Naive B cell (primary cell): Measurements from ENCODE around the gene MICAL3. TPM values are rescaled to one million over a fixed set of nuclear protein-coding genes. Genes with fewer than 3 reads are reported as not detected.

Experiments used
- ATAC-seq, 2 donors: fragments of 150-1000 bp; cut with Tn5 transposase; 2 replicates each; pipeline ENCODE4 v1.10.0; 2021; ENCODE audit warnings: low read depth in 2 of 2, mild to moderate bottlenecking in 2 of 2, moderate library complexity in 2 of 2
- DNase-seq: peaks from one replicate; pipeline ENCODE4 v3.0.0; 2022
- H3K27ac Mint-ChIP-seq, 6 donors: one replicate each; pipeline ENCODE4 v1.8.0; 2020 to 2022; ENCODE audit warnings: mild to moderate bottlenecking in 6 of 6, mixed read lengths in 6 of 6, moderate library complexity in 5 of 6, inconsistent platforms in 2 of 6
- H3K27me3 Mint-ChIP-seq, 3 donors: one replicate each; pipeline ENCODE4 v1.8.0; 2021 to 2022; ENCODE audit warnings: mixed read lengths in 3 of 3, mild to moderate bottlenecking in 1 of 3
- H3K36me3 Mint-ChIP-seq, 2 donors: one replicate each; pipeline ENCODE4 v1.8.0; 2020 to 2022; ENCODE audit warnings: mixed read lengths in 2 of 2, inconsistent platforms in 1 of 2, mild to moderate bottlenecking in 1 of 2
- H3K4me1 Mint-ChIP-seq, 3 donors: one replicate each; pipeline ENCODE4 v1.8.0; 2020 to 2022; ENCODE audit warnings: mixed read lengths in 3 of 3, inconsistent platforms in 1 of 3, mild to moderate bottlenecking in 1 of 3, moderate library complexity in 1 of 3
- H3K4me3 Mint-ChIP-seq, 8 donors: one replicate each; pipeline ENCODE4 v1.8.0; 2020 to 2022; ENCODE audit warnings: mild to moderate bottlenecking in 8 of 8, mixed read lengths in 8 of 8, moderate library complexity in 8 of 8, inconsistent platforms in 2 of 8
- H3K9me3 Mint-ChIP-seq, 7 donors: one replicate each; pipeline ENCODE4 v1.8.0; 2020 to 2022; ENCODE audit warnings: mixed read lengths in 7 of 7, mild to moderate bottlenecking in 5 of 7, inconsistent platforms in 2 of 7, moderate library complexity in 1 of 7
- polyA plus RNA-seq, 6 donors: library from polyadenylated mRNA; unstranded; fragments of 300-500 nt; fragmentation: Illumina TruSeq; gene quantifications; one replicate each; pipeline ENCODE4 v1.2.3, GENCODE V29; 2021; ENCODE audit warnings: low read depth in 6 of 6

MICAL3 gene
- polyA plus RNA-seq, 6 donors from 2014 or later, result 10.9 to 28.0 (median 15.6) TPM

GRCh38 chr22:17831501-17832251 lies 192.7 kb downstream of the MICAL3 start:
- no peak for DNase-seq
- H3K9me3 Mint-ChIP-seq, result no peaks in the 10 kb centered on the region

DNA sequence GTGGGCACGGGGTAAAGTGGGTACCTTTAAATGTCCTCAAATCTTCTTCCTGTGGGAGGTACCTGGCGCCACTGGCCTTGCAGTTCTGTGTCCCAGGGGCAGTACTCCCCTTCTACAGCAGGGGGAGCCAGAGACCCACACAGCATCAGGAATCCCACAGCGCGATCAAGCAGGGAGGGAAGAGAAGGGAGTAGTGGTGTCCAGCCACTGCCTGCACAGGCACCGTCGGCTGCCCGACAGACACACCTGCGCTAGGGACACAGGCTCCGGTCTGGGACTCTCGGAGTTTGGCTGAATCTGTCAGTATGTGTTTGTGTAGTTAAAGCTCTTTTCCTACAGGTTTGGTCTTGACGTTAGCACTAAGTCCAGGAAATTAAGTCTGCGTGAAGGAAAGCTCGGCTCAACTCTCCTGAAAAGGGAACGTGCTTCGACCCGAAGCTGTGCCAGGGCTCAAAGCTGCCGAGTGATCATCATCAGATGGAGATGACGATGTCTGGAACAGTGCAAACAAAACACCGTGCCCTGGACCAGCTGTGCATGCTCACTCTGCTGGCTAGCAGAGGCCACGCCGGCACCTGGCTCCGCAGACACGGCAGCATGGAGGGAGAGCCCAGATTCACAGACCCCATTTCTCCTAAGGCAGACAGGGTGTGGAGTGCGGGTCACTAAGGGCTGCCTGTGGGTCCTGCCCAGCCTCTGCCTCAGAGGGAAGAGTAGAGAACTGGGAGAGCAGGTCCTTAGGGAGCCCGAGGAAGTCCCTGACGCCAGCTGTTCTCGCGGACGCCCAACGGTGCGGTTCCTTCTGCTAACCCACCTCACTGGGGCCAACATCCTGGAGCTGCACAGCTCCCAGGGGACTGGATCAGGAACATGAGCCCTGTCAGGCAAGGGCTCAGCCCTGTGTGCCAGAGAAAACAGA lies 194.1 kb downstream of the MICAL3 start:
- no peaks in the 10 kb centered on the region for H3K27me3 Mint-ChIP-seq
- H3K27ac Mint-ChIP-seq, result peak overlapping the region in 5 of 6 donors; percentile 77 to 91 (median 83)
- DNase-seq (peak; percentile 72), ATAC-seq (peak; percentile 77 to 91)
- peak overlapping the region in 1 of 8 donors; percentile 16 for H3K4me3 Mint-ChIP-seq
- H3K4me1 Mint-ChIP-seq, result peaks cover 13 to 14% (median 13%) of the 10 kb centered on the region in 3 donors
- peaks cover 14 to 29% of the 10 kb centered on the region in 2 donors for H3K36me3 Mint-ChIP-seq
- H3K9me3 Mint-ChIP-seq, result no peaks in the 10 kb centered on the region

More at GRCh38 chr22:17831501-17832251, 192.7 kb downstream of the MICAL3 start:
- Mint-ChIP-seq H3K4me3 (no peak overlapping the region), H3K27ac (peak overlapping the region; percentile 15 to 95 (median 82)), H3K27me3 (no peaks in the 10 kb centered on the region), H3K4me1 (peaks cover 13 to 14% (median 13%) of the 10 kb centered on the region in 3 donors), H3K36me3 (peaks cover 4 to 18% of the 10 kb centered on the region in 2 donors)
- ATAC-seq, result no peak

DNA sequence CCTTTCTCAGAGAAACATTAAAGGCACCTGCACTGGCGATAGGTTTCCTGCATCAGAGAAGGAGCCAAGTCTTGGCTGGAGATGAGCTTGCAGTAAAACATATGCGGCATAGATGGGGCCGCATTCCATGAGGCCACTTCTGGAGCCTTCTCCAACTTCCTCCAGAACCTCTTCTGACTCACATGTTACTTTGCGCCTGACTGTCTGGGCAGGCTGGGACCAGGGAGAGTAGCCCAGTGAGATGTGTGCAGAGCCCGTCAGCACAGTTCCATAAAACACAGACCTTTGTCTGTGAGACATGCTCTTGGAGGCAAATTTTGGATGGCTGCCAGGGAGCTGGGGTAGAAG lies 194.7 kb downstream of the MICAL3 start:
- Mint-ChIP-seq H3K27me3 (no peaks in the 10 kb centered on the region), H3K27ac (peak overlapping the region in 5 of 6 donors; percentile 28 to 91 (median 80)), H3K4me3 (no peak overlapping the region), H3K9me3 (no peaks in the 10 kb centered on the region), H3K36me3 (peaks cover 14 to 29% of the 10 kb centered on the region in 2 donors), H3K4me1 (peaks cover 13 to 14% (median 13%) of the 10 kb centered on the region in 3 donors)
- DNase-seq (no peak), ATAC-seq (no peak)

- Mint-ChIP-seq H3K27me3 (no peaks in the 10 kb centered on the region), H3K9me3 (no peaks in the 10 kb centered on the region), H3K4me1 (peaks cover 13 to 14% (median 13%) of the 10 kb centered on the region in 3 donors), H3K36me3 (peaks cover 14 to 29% of the 10 kb centered on the region in 2 donors), H3K4me3 (no peak overlapping the region), H3K27ac (peak overlapping the region in 1 of 6 donors; percentile 18)
- no peak for DNase-seq
- ATAC-seq, result no peak
Measured at GRCh38 chr22:17828502-17829080, 195.8 kb downstream of the MICAL3 start.

- no peak for ATAC-seq
- H3K4me3 Mint-ChIP-seq, result no peak overlapping the region
- no peaks in the 10 kb centered on the region for H3K9me3 Mint-ChIP-seq
- peak overlapping the region in 2 of 6 donors; percentile 77 to 87 for H3K27ac Mint-ChIP-seq
- peaks cover 13 to 14% (median 13%) of the 10 kb centered on the region in 3 donors for H3K4me1 Mint-ChIP-seq
- peaks cover 14 to 29% of the 10 kb centered on the region in 2 donors for H3K36me3 Mint-ChIP-seq
- no peaks in the 10 kb centered on the region for H3K27me3 Mint-ChIP-seq
- DNase-seq, result no peak
Measured at GRCh38 chr22:17827466-17827865, 196.9 kb downstream of the MICAL3 start.

GRCh38 chr22:17825876-17826550 lies 198.3 kb downstream of the MICAL3 start:
- ATAC-seq (no peak), DNase-seq (no peak)
- peaks cover 6 to 12% (median 10%) of the 10 kb centered on the region in 3 donors for H3K4me1 Mint-ChIP-seq
- peak overlapping the region in 2 of 6 donors; percentile 16 to 53 for H3K27ac Mint-ChIP-seq
- peaks cover 14 to 19% of the 10 kb centered on the region in 2 donors for H3K36me3 Mint-ChIP-seq
- H3K4me3 Mint-ChIP-seq, result no peak overlapping the region
- H3K9me3 Mint-ChIP-seq, result no peaks in the 10 kb centered on the region
- H3K27me3 Mint-ChIP-seq, result no peaks in the 10 kb centered on the region

DNA sequence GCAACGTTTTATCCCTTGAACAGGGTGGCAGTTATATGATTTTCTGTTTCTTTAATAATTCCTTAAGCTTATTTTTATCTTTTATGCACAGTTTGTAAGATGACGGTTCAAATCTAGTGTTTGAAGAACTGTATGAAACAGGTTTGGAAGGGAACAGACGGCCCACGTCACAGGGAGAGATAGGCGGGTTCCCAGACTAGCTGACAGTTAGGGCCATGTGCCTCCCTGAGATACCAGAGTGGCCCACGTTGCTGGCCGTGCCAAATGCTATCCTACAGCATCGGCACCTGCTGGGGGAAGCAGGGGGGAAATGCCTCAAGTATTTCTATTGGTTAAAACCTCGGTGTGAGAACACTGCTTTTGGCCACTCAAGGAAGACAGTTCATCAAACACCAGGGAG lies 199.9 kb downstream of the MICAL3 start:
- H3K4me3 Mint-ChIP-seq, result peak overlapping the region in 1 of 8 donors; percentile 36
- ATAC-seq (no peak), DNase-seq (no peak)
- H3K27me3 Mint-ChIP-seq, result no peaks in the 10 kb centered on the region
- peak overlapping the region in 4 of 6 donors; percentile 30 to 51 (median 46) for H3K27ac Mint-ChIP-seq
- peaks cover 14 to 19% of the 10 kb centered on the region in 2 donors for H3K36me3 Mint-ChIP-seq
- peaks cover 0 to under 1% (median 0%) of the 10 kb centered on the region in 3 donors for H3K4me1 Mint-ChIP-seq
- no peaks in the 10 kb centered on the region for H3K9me3 Mint-ChIP-seq

DNA sequence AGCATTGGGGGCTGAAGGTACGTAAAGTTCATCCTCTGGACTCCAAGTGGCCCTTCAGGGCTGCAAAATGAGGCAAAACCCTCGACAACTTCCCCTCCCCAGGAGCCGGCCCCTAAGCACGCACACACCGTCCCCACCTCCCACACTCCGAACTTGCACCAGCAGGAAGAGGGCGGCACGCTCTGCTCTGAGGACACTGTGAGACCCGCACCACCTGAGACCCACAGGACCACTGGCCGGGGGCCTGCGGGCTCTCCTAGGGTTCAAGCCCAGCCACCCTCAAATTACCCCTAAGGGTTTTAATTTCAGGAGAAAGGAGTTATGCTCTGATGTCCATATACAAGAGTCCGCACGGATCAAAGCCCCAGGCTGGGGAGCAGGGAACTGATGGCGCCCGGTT lies 200.4 kb downstream of the MICAL3 start:
- no peak for ATAC-seq
- Mint-ChIP-seq H3K4me3 (no peak overlapping the region), H3K9me3 (no peaks in the 10 kb centered on the region), H3K36me3 (peaks cover 14 to 19% of the 10 kb centered on the region in 2 donors), H3K4me1 (no peaks in the 10 kb centered on the region), H3K27me3 (no peaks in the 10 kb centered on the region), H3K27ac (peak overlapping the region in 1 of 6 donors; percentile 51)
- DNase-seq, result no peak

DNA sequence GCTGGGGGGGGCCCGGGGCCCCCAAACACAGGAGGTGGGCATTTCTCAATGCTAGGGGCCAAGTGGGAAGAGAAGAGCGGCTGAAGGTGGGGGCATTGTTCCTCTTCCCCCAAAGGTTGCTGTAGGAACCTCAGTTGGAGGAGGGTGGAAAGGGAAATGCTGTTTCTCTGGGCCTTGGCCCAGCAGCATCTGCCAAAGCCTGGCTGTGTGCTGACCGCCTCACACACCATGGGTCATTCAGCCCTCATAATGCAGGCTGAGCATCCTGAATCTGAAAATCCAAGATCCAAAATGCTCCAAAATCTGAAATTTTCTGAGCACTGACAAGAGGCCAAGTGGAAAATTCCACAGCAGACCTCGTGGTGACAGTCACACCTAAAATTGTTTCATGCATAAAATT lies 201.1 kb downstream of the MICAL3 start:
- no peak for ATAC-seq

DNA sequence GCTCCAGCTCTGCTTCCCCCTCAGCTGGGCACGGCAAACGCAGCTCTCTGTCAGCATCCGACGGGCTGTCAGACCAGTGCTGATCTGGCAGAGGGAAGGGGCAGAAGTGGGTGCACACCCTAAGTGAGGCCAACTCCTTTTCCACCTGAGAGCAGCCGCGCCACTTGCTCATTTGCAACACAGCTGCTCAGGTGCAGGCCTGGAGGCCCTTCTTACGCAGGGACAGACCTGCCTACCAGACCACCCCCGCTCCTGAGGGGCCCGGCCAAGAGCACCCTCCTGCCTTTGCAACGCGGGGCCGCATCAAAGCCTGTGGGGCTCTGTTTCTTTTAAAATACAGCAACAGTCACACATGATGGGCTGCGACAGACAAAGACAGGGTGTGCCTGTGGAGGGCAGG lies 202.3 kb downstream of the MICAL3 start:
- no peak for ATAC-seq
- Mint-ChIP-seq H3K9me3 (no peaks in the 10 kb centered on the region), H3K27me3 (no peaks in the 10 kb centered on the region), H3K27ac (no peak overlapping the region), H3K36me3 (peaks cover 9 to 12% of the 10 kb centered on the region in 2 donors), H3K4me1 (no peaks in the 10 kb centered on the region), H3K4me3 (no peak overlapping the region)
- DNase-seq, result no peak

More for the DNA sequence above, 201.1 kb downstream of the MICAL3 start:
- Mint-ChIP-seq H3K27me3 (no peaks in the 10 kb centered on the region), H3K27ac (no peak overlapping the region), H3K4me3 (no peak overlapping the region), H3K9me3 (no peaks in the 10 kb centered on the region), H3K36me3 (peaks cover 14 to 19% of the 10 kb centered on the region in 2 donors), H3K4me1 (no peaks in the 10 kb centered on the region)
- no peak for DNase-seq

- peaks cover 2 to 4% of the 10 kb centered on the region in 2 donors for H3K36me3 Mint-ChIP-seq
- no peaks in the 10 kb centered on the region for H3K4me1 Mint-ChIP-seq
- no peak overlapping the region for H3K4me3 Mint-ChIP-seq
- DNase-seq, result no peak
- no peaks in the 10 kb centered on the region for H3K27me3 Mint-ChIP-seq
- H3K27ac Mint-ChIP-seq, result no peak overlapping the region
- no peak for ATAC-seq
- no peaks in the 10 kb centered on the region for H3K9me3 Mint-ChIP-seq
Measured at GRCh38 chr22:17820879-17821439, 203.4 kb downstream of the MICAL3 start.

DNA sequence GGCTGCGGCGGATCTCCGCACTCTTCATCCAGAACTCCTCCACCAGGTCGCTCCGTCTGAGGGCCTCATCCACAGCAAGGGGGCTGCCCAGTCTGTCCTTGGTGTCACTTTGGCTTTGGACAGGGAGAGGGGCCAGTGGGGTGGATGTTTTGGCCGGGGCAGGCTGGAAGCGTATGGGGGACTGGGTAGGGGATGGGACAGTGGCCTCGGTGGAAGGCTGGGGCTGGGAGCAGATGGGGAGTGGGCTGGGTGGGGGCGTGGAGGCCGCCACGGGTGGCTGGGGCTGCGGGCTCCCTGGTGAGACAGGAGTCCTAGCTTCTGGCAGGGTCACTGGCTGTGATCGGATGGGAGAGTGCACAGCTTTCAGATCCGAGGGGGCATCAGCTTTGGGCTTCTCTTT lies 205.7 kb downstream of the MICAL3 start:
- H3K27me3 Mint-ChIP-seq, result no peaks in the 10 kb centered on the region
- H3K27ac Mint-ChIP-seq, result peak overlapping the region in 1 of 6 donors; percentile 49
- H3K4me3 Mint-ChIP-seq, result no peak overlapping the region
- peaks cover 6 to 16% of the 10 kb centered on the region in 2 donors for H3K36me3 Mint-ChIP-seq
- no peaks in the 10 kb centered on the region for H3K9me3 Mint-ChIP-seq
- H3K4me1 Mint-ChIP-seq, result no peaks in the 10 kb centered on the region
- DNase-seq (no peak), ATAC-seq (no peak)
